MM.1S (cell line): ENCODE results near the gene PLCD4.

Experiments used
- DNase-seq: peaks from one replicate; pipeline ENCODE4 v3.0.0-alpha.2; 2015
- H2AFZ ChIP-seq: fragments of 300-600 bp; sonication (generic); 2 replicates; pipeline ENCODE4 v1.6.0; 2016; ENCODE audit warnings: antibody characterized with exemption, low read length
- H3F3A ChIP-seq: fragments of 300-600 bp; sonication (generic); 2 replicates; pipeline ENCODE4 v1.6.1; 2016; ENCODE audit warnings: mild to moderate bottlenecking, antibody characterized with exemption, low read length, moderate library complexity, mixed read lengths; ENCODE audit not compliant: insufficient read depth
- H3K27ac ChIP-seq: fragments of 300-600 bp; sonication (generic); 2 replicates; pipeline ENCODE4 v1.5.1; 2016; ENCODE audit warnings: mild to moderate bottlenecking, low read length
- H3K27me3 ChIP-seq: fragments of 300-600 bp; sonication (generic); replicated peaks from 2 replicates; pipeline ENCODE4 v1.6.0; 2016; ENCODE audit warnings: low read length; ENCODE audit not compliant: insufficient read depth
- H3K36me3 ChIP-seq: fragments of 300-600 bp; sonication (generic); replicated peaks from 2 replicates; pipeline ENCODE4 v1.6.1; 2016; ENCODE audit warnings: mild to moderate bottlenecking, low read length, mixed read lengths; ENCODE audit not compliant: insufficient read depth
- H3K4me1 ChIP-seq: fragments of 300-600 bp; sonication (generic); 2 replicates; pipeline ENCODE4 v1.6.1; 2016; ENCODE audit warnings: low read length, mixed read lengths
- H3K4me2 ChIP-seq: fragments of 300-600 bp; sonication (generic); 2 replicates; pipeline ENCODE4 v1.6.0; 2016; ENCODE audit warnings: low read depth, low read length
- H3K4me3 ChIP-seq: fragments of 300-600 bp; sonication (generic); 2 replicates; pipeline ENCODE4 v1.5.1; 2016; ENCODE audit warnings: low read length, mixed read lengths
- H3K79me2 ChIP-seq: fragments of 300-600 bp; sonication (generic); 2 replicates; pipeline ENCODE4 v1.6.1; 2016; ENCODE audit warnings: mixed run types, low read length, mixed read lengths
- H3K9ac ChIP-seq: fragments of 300-600 bp; sonication (generic); 2 replicates; pipeline ENCODE4 v1.6.1; 2016; ENCODE audit warnings: low read length, mixed read lengths
- H3K9me2 ChIP-seq: fragments of 300-600 bp; sonication (generic); replicated peaks from 2 replicates; pipeline ENCODE4 v1.6.1; 2016; ENCODE audit warnings: mild to moderate bottlenecking, low read length, mixed read lengths; ENCODE audit not compliant: insufficient read depth
- H3K9me3 ChIP-seq: fragments of 300-600 bp; sonication (generic); replicated peaks from 2 replicates; pipeline ENCODE4 v1.6.1; 2016; ENCODE audit warnings: mild to moderate bottlenecking, low read length, mixed read lengths; ENCODE audit not compliant: insufficient read depth
- H4K20me1 ChIP-seq: fragments of 300-600 bp; sonication (generic); 2 replicates; pipeline ENCODE4 v1.6.1; 2016; ENCODE audit warnings: mild to moderate bottlenecking, low read length, moderate library complexity, mixed read lengths; ENCODE audit not compliant: insufficient read depth
- EZH2 ChIP-seq: fragments of 300-600 bp; sonication (generic); optimal IDR thresholded peaks from 2 replicates; pipeline ENCODE3; 2017; ENCODE audit warnings: low read depth, mild to moderate bottlenecking, antibody characterized with exemption, low read length, mixed read lengths
- EZH2phosphoT487 ChIP-seq: fragments of 300-600 bp; sonication (generic); IDR thresholded peaks from 2 replicates; pipeline ENCODE4 v1.6.1; 2018; ENCODE audit warnings: antibody characterized with exemption, low read length
- TF ChIP-seq, protein P1 (sequence below): fragments of 300-600 bp; sonication (generic); IDR thresholded peaks from 2 replicates; pipeline ENCODE4 v1.5.1; 2016; ENCODE audit warnings: antibody characterized with exemption, low read length, mixed read lengths

Gene PLCD4

DNA sequence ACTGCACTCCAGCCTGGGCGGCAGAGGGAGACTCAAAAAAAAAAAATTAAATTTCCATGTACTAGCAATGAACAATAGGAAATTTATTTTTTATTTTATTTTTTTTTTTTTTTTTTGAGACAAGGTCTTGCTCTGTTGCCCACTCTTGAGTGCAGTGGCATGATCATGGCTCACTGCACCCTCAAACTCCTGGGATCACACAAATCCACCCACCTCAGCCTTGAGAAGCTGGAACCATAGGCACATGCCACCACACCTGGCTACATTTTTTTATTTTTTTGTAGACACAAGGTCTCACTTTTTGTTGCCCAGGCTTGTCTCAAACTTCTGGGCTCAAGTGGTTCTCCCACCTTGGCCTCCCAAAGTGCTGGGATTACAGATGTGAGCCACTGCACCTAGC is 22.2 kb upstream of the PLCD4 start:
- Histone ChIP-seq H3K27me3 (no peaks in the 10 kb centered on the region), H3K9me2 (no peaks in the 10 kb centered on the region), H3K79me2 (peaks cover 50% of the 10 kb centered on the region), H3K9ac (no peak overlapping the region), H3F3A (no peaks in the 10 kb centered on the region), H3K9me3 (no peaks in the 10 kb centered on the region), H2AFZ (no peak overlapping the region), H3K4me1 (no peaks in the 10 kb centered on the region), H3K4me3 (no peak overlapping the region), H3K4me2 (no peak overlapping the region), H3K36me3 (peaks cover 23% of the 10 kb centered on the region), H3K27ac (no peak overlapping the region), H4K20me1 (no peaks in the 10 kb centered on the region)
- no peak for DNase-seq
- TF ChIP-seq EZH2phosphoT487 (no peak), EZH2 (no peak)
- TF ChIP-seq, protein P1, sequence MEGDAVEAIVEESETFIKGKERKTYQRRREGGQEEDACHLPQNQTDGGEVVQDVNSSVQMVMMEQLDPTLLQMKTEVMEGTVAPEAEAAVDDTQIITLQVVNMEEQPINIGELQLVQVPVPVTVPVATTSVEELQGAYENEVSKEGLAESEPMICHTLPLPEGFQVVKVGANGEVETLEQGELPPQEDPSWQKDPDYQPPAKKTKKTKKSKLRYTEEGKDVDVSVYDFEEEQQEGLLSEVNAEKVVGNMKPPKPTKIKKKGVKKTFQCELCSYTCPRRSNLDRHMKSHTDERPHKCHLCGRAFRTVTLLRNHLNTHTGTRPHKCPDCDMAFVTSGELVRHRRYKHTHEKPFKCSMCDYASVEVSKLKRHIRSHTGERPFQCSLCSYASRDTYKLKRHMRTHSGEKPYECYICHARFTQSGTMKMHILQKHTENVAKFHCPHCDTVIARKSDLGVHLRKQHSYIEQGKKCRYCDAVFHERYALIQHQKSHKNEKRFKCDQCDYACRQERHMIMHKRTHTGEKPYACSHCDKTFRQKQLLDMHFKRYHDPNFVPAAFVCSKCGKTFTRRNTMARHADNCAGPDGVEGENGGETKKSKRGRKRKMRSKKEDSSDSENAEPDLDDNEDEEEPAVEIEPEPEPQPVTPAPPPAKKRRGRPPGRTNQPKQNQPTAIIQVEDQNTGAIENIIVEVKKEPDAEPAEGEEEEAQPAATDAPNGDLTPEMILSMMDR, result no peak

DNA sequence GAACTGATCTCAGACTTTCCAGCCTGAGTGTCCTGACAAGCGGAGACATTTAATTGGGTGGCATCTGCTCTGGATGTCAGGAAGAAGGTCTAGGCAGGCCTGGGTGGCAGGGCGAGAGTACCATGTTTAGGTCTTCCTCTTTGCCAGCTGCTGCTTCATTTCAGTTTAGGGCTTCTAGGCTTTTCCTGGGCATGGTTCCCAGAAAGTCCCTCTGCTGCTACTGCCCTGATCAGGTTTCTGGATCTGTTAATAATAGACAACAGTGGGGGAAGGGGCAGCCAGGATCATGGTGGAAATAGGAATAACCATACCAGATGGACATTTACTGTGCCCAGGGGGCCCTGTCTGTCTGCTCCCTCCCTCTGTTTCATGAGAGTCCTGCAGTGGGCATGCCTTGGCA is 2.3 kb upstream of the PLCD4 start:
- TF ChIP-seq EZH2, result no peak
- TF ChIP-seq, protein P1, result no peak
- no peaks in the 10 kb centered on the region for H3K9me3 ChIP-seq
- no peak overlapping the region for H3K4me3 ChIP-seq
- no peak for DNase-seq
- no peak overlapping the region for H3K27ac ChIP-seq
- no peaks in the 10 kb centered on the region for H3K4me1 ChIP-seq
- H3K79me2 ChIP-seq, result no peaks in the 10 kb centered on the region
- H3K27me3 ChIP-seq, result no peaks in the 10 kb centered on the region
- H3K4me2 ChIP-seq, result no peak overlapping the region
- no peaks in the 10 kb centered on the region for H4K20me1 ChIP-seq
- H3K9me2 ChIP-seq, result no peaks in the 10 kb centered on the region
- H3K9ac ChIP-seq, result no peak overlapping the region
- peaks cover 7% of the 10 kb centered on the region for H3F3A ChIP-seq
- H3K36me3 ChIP-seq, result no peaks in the 10 kb centered on the region
- H2AFZ ChIP-seq, result no peak overlapping the region

DNA sequence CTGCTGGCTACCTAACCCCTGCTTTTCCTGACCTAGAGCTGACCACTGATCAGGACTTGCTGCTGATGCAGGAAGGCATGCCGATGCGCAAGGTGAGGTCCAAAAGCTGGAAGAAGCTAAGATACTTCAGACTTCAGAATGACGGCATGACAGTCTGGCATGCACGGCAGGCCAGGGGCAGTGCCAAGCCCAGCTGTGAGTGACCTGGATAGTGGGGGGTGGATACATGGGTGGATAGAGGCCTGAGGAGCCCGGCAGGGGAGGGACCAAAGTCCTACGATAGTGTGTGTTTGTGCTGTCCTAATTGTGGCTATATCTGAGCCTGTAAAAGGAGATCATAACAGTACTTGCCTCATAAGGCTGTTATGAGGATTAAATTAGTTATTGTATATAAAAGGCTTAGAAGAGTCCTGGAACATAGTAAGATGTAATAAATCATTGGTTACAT is 8.2 kb downstream of the PLCD4 start:
- DNase-seq, result no peak

More for the DNA sequence above, 8.2 kb downstream of the PLCD4 start:
- Histone ChIP-seq H3K4me2 (no peak overlapping the region), H3K79me2 (no peaks in the 10 kb centered on the region), H3K36me3 (no peaks in the 10 kb centered on the region), H3K9me3 (no peaks in the 10 kb centered on the region), H3K4me1 (no peaks in the 10 kb centered on the region), H3F3A (no peaks in the 10 kb centered on the region), H3K4me3 (no peak overlapping the region), H4K20me1 (no peaks in the 10 kb centered on the region), H3K9ac (no peak overlapping the region), H3K9me2 (no peaks in the 10 kb centered on the region), H3K27me3 (no peaks in the 10 kb centered on the region), H2AFZ (no peak overlapping the region), H3K27ac (no peak overlapping the region)
- TF ChIP-seq EZH2 (no peak), EZH2phosphoT487 (no peak)
- TF ChIP-seq, protein P1, result no peak
